Central memory CD8-positive, alpha-beta T cell (primary cell): ENCODE measurements around the gene TMEM11.
A peak's percentile ranks its signal among the peaks of the same experiment; 100 is the strongest.
"Not testable (repeated sequence)": the region's sequence is repeated elsewhere in the genome, so short reads cannot be mapped to it uniquely, and the experiment has no call there.

ENCODE experiments used
- ATAC-seq: fragments of 150-1000 bp; cut with Tn5 transposase; replicated peaks from 2 replicates; pipeline ENCODE4 v1.10.0; 2022; ENCODE audit warnings: mild to moderate bottlenecking, moderate FRiP score, moderate number of reproducible peaks; ENCODE audit not compliant: poor library complexity, severe bottlenecking; ENCODE audit errors: extremely low read depth
- DNase-seq, 2 donors: peaks; one replicate each; pipeline ENCODE4 v3.0.0; 2021; ENCODE audit warnings: low spot score in 2 of 2
- H3K27ac Mint-ChIP-seq: one replicate; pipeline ENCODE4 v1.8.0; 2022; ENCODE audit warnings: low read depth, mild to moderate bottlenecking, moderate library complexity, mixed read lengths
- H3K27me3 Mint-ChIP-seq: one replicate; pipeline ENCODE4 v1.8.0; 2022; ENCODE audit warnings: mixed read lengths
- H3K36me3 Mint-ChIP-seq: one replicate; pipeline ENCODE4 v1.8.0; 2022; ENCODE audit warnings: mild to moderate bottlenecking, moderate library complexity, mixed read lengths; ENCODE audit not compliant: insufficient read depth
- H3K4me1 Mint-ChIP-seq: one replicate; pipeline ENCODE4 v1.8.0; 2022; ENCODE audit warnings: mixed read lengths
- H3K4me3 Mint-ChIP-seq: one replicate; pipeline ENCODE4 v1.8.0; 2022; ENCODE audit warnings: mild to moderate bottlenecking, moderate library complexity, mixed read lengths
- H3K9me3 Mint-ChIP-seq: one replicate; pipeline ENCODE4 v1.8.0; 2022; ENCODE audit warnings: mixed read lengths

TMEM11 gene

GRCh38 chr17:21235921-21236320 is 22.0 kb upstream of the TMEM11 start:
- H3K27me3 Mint-ChIP-seq: no peaks in the 10 kb centered on the region
- H3K36me3 Mint-ChIP-seq: peaks cover 7% of the 10 kb centered on the region
- no peaks in the 10 kb centered on the region for H3K4me1 Mint-ChIP-seq
- no peak overlapping the region for H3K4me3 Mint-ChIP-seq
- no peak overlapping the region for H3K27ac Mint-ChIP-seq
- peaks cover 8% of the 10 kb centered on the region for H3K9me3 Mint-ChIP-seq
- DNase-seq (no peak), ATAC-seq (no peak)

DNA sequence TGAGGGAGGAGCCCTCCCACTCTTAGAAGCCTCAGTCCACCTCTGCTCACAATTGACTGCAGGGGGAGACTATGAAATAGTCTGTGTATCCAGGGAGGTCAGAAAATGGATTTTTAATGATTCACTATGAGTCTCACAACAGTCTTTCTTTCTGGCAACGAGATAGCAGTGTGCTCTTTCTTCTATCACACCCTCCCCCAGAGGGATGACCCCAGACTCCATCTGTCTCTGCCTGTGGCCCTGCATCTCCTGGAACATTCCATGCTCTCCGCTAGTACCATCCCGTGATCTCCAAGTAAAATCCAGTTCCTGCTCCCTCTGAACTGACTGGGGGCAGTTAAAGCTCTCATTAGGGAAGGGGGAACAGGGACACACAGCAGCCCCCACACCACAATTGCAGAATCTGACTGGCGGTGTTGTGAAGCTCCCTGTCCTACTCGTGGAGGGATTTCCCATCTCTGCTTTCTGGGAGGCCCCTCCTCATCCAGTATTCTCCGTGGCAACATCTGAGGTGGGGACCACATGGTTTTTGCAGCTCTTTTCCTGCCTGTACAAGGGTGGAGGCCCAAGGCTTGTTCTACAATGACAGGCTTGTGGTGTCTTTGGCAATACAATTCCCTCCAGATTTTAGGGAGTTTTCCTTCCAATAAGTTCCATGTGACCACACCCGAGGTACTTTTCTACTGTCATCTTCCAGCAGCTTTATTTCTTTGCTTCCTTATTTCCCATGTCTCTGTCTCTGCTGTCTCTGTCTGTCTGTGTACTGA is 19.8 kb upstream of the TMEM11 start:
- H3K36me3 Mint-ChIP-seq: peaks cover 4% of the 10 kb centered on the region
- DNase-seq (no peak), ATAC-seq (no peak)
- no peaks in the 10 kb centered on the region for H3K27me3 Mint-ChIP-seq
- H3K4me3 Mint-ChIP-seq: no peak overlapping the region
- no peaks in the 10 kb centered on the region for H3K4me1 Mint-ChIP-seq
- H3K27ac Mint-ChIP-seq: no peak overlapping the region
- H3K9me3 Mint-ChIP-seq: peaks cover 8% of the 10 kb centered on the region

GRCh38 chr17:21232033-21232749 is 18.2 kb upstream of the TMEM11 start:
- Mint-ChIP-seq H3K9me3 (peaks cover 8% of the 10 kb centered on the region), H3K36me3 (peaks cover 4% of the 10 kb centered on the region), H3K4me1 (no peaks in the 10 kb centered on the region), H3K27me3 (no peaks in the 10 kb centered on the region), H3K27ac (no peak overlapping the region), H3K4me3 (no peak overlapping the region)
- no peak for DNase-seq
- ATAC-seq: no peak

- no peaks in the 10 kb centered on the region for H3K4me1 Mint-ChIP-seq
- no peaks in the 10 kb centered on the region for H3K27me3 Mint-ChIP-seq
- peaks cover 8% of the 10 kb centered on the region for H3K9me3 Mint-ChIP-seq
- ATAC-seq (no peak), DNase-seq (no peak)
- peaks cover 2% of the 10 kb centered on the region for H3K36me3 Mint-ChIP-seq
- H3K27ac Mint-ChIP-seq: no peak overlapping the region
- H3K4me3 Mint-ChIP-seq: no peak overlapping the region
Observed at GRCh38 chr17:21231533-21231932, 17.6 kb upstream of the TMEM11 start.

- no peak overlapping the region for H3K4me3 Mint-ChIP-seq
- peaks cover 8% of the 10 kb centered on the region for H3K9me3 Mint-ChIP-seq
- H3K27ac Mint-ChIP-seq: no peak overlapping the region
- H3K27me3 Mint-ChIP-seq: no peaks in the 10 kb centered on the region
- H3K36me3 Mint-ChIP-seq: peaks cover 2% of the 10 kb centered on the region
- ATAC-seq (no peak), DNase-seq (no peak)
- H3K4me1 Mint-ChIP-seq: no peaks in the 10 kb centered on the region
Observed at GRCh38 chr17:21228845-21229244, 14.9 kb upstream of the TMEM11 start.

DNA sequence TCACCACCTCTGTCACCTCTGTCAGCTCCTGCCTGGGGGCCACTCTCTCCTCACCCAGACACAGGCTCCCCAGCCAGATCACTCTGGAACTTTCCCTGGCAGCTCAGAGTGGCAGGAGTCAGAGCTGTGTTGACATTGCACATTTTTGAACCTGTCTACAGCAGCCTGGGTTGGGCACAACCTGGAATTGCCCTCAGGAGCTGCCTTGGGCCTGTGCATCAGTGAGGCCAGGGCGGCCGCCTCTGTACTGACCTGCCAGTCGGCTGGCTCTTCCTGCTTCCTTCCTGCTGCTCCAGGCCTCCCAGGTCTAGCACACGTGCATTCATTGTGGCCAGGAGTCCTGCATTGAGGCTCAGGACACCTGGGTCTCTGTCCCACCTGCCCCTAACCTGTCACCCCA is 14.2 kb upstream of the TMEM11 start:
- Mint-ChIP-seq H3K36me3 (peaks cover 2% of the 10 kb centered on the region), H3K27ac (no peak overlapping the region), H3K4me1 (no peaks in the 10 kb centered on the region), H3K4me3 (no peak overlapping the region), H3K27me3 (no peaks in the 10 kb centered on the region), H3K9me3 (peaks cover 8% of the 10 kb centered on the region)
- ATAC-seq (no peak), DNase-seq (no peak)

- not testable (repeated sequence) for H3K4me3 Mint-ChIP-seq, H3K9me3 Mint-ChIP-seq, H3K27me3 Mint-ChIP-seq
Observed at GRCh38 chr17:21227277-21227676, 13.3 kb upstream of the TMEM11 start.

GRCh38 chr17:21223086-21223485 is 9.1 kb upstream of the TMEM11 start:
- no peak overlapping the region for H3K4me3 Mint-ChIP-seq
- H3K27ac Mint-ChIP-seq: no peak overlapping the region
- DNase-seq (no peak), ATAC-seq (no peak)
- H3K9me3 Mint-ChIP-seq: peaks cover 5% of the 10 kb centered on the region
- no peaks in the 10 kb centered on the region for H3K27me3 Mint-ChIP-seq
- peaks cover 3% of the 10 kb centered on the region for H3K36me3 Mint-ChIP-seq
- H3K4me1 Mint-ChIP-seq: peaks cover 5% of the 10 kb centered on the region

More at GRCh38 chr17:21227277-21227676, 13.3 kb upstream of the TMEM11 start:
- H3K4me1 Mint-ChIP-seq, H3K36me3 Mint-ChIP-seq, DNase-seq, H3K27ac Mint-ChIP-seq, ATAC-seq: not testable (repeated sequence)

- Mint-ChIP-seq H3K4me3 (no peak overlapping the region), H3K27me3 (no peaks in the 10 kb centered on the region), H3K4me1 (peaks cover 22% of the 10 kb centered on the region), H3K9me3 (peaks cover 5% of the 10 kb centered on the region), H3K36me3 (peaks cover 4% of the 10 kb centered on the region), H3K27ac (no peak overlapping the region)
- DNase-seq: no peak
- no peak for ATAC-seq
Observed at GRCh38 chr17:21218831-21219380, 4.9 kb upstream of the TMEM11 start.

DNA sequence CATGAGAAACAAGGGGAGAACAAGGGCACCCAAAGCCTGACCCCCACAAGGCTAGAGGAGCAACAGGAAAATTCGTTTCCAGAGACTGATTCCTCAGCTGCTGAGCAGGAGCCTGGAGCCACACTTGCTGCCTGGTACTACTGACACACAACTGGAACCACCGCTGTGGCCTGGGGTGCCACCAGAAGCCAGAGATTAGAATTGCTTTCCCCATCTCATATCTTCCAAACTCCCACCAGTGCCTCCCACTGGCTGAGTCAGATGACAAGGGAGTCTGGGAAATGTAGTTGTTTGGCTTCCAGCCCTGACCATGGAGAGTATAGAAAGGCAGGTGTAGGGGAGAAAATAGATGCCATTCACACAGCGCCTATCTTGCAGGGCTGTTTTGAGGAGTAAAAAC is 4.1 kb upstream of the TMEM11 start:
- Mint-ChIP-seq H3K27ac (no peak overlapping the region), H3K9me3 (peaks cover 5% of the 10 kb centered on the region), H3K4me3 (no peak overlapping the region), H3K27me3 (no peaks in the 10 kb centered on the region), H3K4me1 (peaks cover 26% of the 10 kb centered on the region), H3K36me3 (peaks cover 12% of the 10 kb centered on the region)
- no peak for ATAC-seq
- no peak for DNase-seq

- Mint-ChIP-seq H3K4me3 (no peak overlapping the region), H3K4me1 (peaks cover 34% of the 10 kb centered on the region), H3K9me3 (peaks cover 5% of the 10 kb centered on the region), H3K27me3 (no peaks in the 10 kb centered on the region), H3K27ac (no peak overlapping the region), H3K36me3 (peaks cover 13% of the 10 kb centered on the region)
- ATAC-seq (no peak), DNase-seq (no peak)
Observed at GRCh38 chr17:21217346-21217745, 3.4 kb upstream of the TMEM11 start.

DNA sequence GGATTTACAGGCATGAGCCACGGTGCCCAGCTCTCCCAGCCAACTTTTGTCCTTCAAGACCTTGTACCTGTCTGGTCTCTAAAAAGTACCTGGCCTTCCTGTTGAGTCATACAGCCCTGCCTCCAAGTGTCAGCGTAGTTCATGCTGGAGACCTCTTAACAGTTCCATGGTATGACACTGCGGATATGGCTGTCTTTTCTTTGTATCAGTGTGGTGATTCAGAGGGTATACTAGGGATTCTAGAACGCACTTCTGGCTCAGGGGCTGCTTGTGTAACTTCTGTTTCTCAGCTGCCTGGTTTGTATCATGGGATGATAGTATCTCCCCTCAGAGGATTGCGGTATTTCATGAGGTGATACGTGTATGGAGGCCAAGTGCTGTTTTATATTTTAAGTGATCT is 2.0 kb upstream of the TMEM11 start:
- no peaks in the 10 kb centered on the region for H3K9me3 Mint-ChIP-seq
- peaks cover 12% of the 10 kb centered on the region for H3K36me3 Mint-ChIP-seq
- peak overlapping the region; percentile 90 for H3K4me3 Mint-ChIP-seq
- no peaks in the 10 kb centered on the region for H3K27me3 Mint-ChIP-seq
- peak overlapping the region; percentile 94 for H3K27ac Mint-ChIP-seq
- H3K4me1 Mint-ChIP-seq: peaks cover 37% of the 10 kb centered on the region
- no peak for DNase-seq
- ATAC-seq: no peak
